Daoy (cell line): ENCODE measurements around the gene TMEM176A. TPM values are rescaled to one million over a fixed set of nuclear protein-coding genes. Genes with fewer than 3 reads are reported as not detected.
"Not testable (repeated sequence)": the region's sequence is repeated elsewhere in the genome, so short reads cannot be mapped to it uniquely, and the experiment has no call there.

Experiments
- DNase-seq: peaks from one replicate; pipeline ENCODE4 v3.0.0-alpha.2; 2015; ENCODE audit warnings: low read depth
- total RNA-seq: library from RNA; depleted of rRNA; stranded (reverse); fragments of >200 nt; shearing (Covaris generic); gene quantifications from 2 replicates; pipeline ENCODE4 v1.2.3, GENCODE V29; 2014; rRNA removed

TMEM176A gene
- 0.33 and 2.6 TPM in 2 replicates for total RNA-seq

GRCh38 chr7:150800581-150801241, at the start of gene TMEM176A:
Gene TMEM176A (plus strand): TSS chr7:150800769. CDS start chr7:150801551, 782 bp downstream.
- DNase-seq: no peak

- DNase-seq: no peak
Observed at GRCh38 chr7:150751702-150752101, 48.9 kb upstream of the TMEM176A start.

GRCh38 chr7:150753239-150753638, 47.3 kb upstream of the TMEM176A start:
- DNase-seq: no peak

- DNase-seq: peak; percentile 89
Observed at GRCh38 chr7:150753826-150754603, 46.6 kb upstream of the TMEM176A start.

GRCh38 chr7:150754951-150755350, 45.6 kb upstream of the TMEM176A start:
- peak; percentile 24 for DNase-seq

- DNase-seq: peak; percentile 90
Observed at GRCh38 chr7:150755473-150756099, 45.0 kb upstream of the TMEM176A start.

- DNase-seq: no peak
Observed at GRCh38 chr7:150756166-150756565, 44.4 kb upstream of the TMEM176A start.

GRCh38 chr7:150756858-150757257, 43.7 kb upstream of the TMEM176A start:
- peak; percentile 35 for DNase-seq

GRCh38 chr7:150759479-150759878, 41.1 kb upstream of the TMEM176A start:
- no peak for DNase-seq

- DNase-seq: no peak
Observed at GRCh38 chr7:150766334-150766709, 34.2 kb upstream of the TMEM176A start.

GRCh38 chr7:150769768-150770167, 30.8 kb upstream of the TMEM176A start:
- DNase-seq: no peak

- not testable (repeated sequence) for DNase-seq
Observed at GRCh38 chr7:150774131-150774530, 26.4 kb upstream of the TMEM176A start.

- no peak for DNase-seq
Observed at GRCh38 chr7:150778014-150778737, 22.4 kb upstream of the TMEM176A start.

GRCh38 chr7:150778738-150779301, 21.7 kb upstream of the TMEM176A start:
- peak; percentile 86 for DNase-seq

- no peak for DNase-seq
Observed at GRCh38 chr7:150780292-150780691, 20.3 kb upstream of the TMEM176A start.

GRCh38 chr7:150781103-150781502, 19.5 kb upstream of the TMEM176A start:
- DNase-seq: no peak

- DNase-seq: no peak
Observed at GRCh38 chr7:150781961-150782360, 18.6 kb upstream of the TMEM176A start.

- no peak for DNase-seq
Observed at GRCh38 chr7:150784120-150784736, 16.3 kb upstream of the TMEM176A start.

- DNase-seq: no peak
Observed at GRCh38 chr7:150784954-150785353, 15.6 kb upstream of the TMEM176A start.

GRCh38 chr7:150787321-150788281, 13.0 kb upstream of the TMEM176A start:
- DNase-seq: no peak
